Stomach (tissue), 4 donors: ENCODE measurements around the gene KCNK13.

Source experiments
- CTCF ChIP-seq, 7 experiments: fragments of 450-650 bp in 4 of 7; fragments of 200-600 bp in 3 of 7; sonication (generic) in 3 of 7; IDR thresholded peaks; one replicate each; pipeline ENCODE4 v1.5.1; 2016 to 2019; ENCODE audit warnings: antibody characterized with exemption in 7 of 7, control low read depth in 2 of 7, mild to moderate bottlenecking in 1 of 7
- EP300 ChIP-seq: sonication (generic); formaldehyde crosslinking; IDR thresholded peaks from one replicate; pipeline ENCODE4 v1.6.1; 2017; ENCODE audit warnings: antibody characterized with exemption
- POLR2A ChIP-seq, 4 donors: fragments of 450-650 bp; IDR thresholded peaks; one replicate each; pipeline ENCODE4 v1.6.1; 2016; ENCODE audit warnings: antibody characterized with exemption in 4 of 4, control low read depth in 2 of 4, mild to moderate bottlenecking in 1 of 4, moderate library complexity in 1 of 4
- POLR2AphosphoS5 ChIP-seq, 3 donors: sonication (generic); formaldehyde crosslinking; IDR thresholded peaks; one replicate each; pipeline ENCODE4 v1.6.1; 2016; ENCODE audit warnings: antibody characterized with exemption in 3 of 3

DNA sequence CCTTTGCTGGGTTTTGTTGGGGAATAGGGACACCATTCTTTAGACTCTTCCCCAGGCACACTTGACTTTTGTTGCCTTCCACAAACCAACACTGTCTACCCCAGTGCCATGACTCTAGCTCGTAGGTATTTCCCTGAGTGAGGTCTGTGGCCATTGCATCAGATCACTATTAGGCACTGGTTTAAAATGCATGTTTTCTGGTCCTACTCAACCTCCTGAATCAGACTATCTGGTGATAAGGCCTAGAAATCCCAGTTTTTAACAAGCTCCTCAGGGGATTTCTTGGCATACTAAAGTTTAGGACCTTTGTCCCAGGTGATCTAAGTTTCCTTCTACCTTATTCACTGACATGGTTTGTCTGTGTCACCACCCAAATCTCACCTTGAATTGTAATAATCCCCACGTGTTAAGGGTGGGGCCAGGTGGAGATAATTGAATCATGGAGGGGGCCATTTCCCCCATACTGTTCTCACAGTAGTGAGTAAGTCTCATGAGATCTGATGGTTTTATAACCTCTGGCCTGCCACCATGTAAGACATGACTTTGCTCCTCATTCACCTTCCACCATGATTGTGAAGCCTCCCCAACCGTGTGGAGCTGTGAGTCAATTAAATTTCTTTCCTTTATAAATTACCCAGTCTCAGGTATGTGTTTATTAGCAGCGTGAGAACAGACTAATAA is 106.8 kb downstream of the KCNK13 start:
- no peak for TF ChIP-seq EP300
- TF ChIP-seq POLR2A (IDR thresholded peaks at IDR 0.05), result no peak
- TF ChIP-seq CTCF (IDR thresholded peaks at IDR 0.05), result no peak
- no peak for TF ChIP-seq POLR2AphosphoS5 (IDR thresholded peaks at IDR 0.05)
